ENCODE measurements around the gene RAB8A. TPM values are rescaled to one million over a fixed set of nuclear protein-coding genes. Genes with fewer than 3 reads are reported as not detected.

Gene RAB8A
- total and polyA plus RNA-seq, 9 of the 15 experiments (the other 6 are each of a cell fraction or from before 2014, with no cell fraction given) = 11.2 to 102 (median 53.2) TPM

DNA sequence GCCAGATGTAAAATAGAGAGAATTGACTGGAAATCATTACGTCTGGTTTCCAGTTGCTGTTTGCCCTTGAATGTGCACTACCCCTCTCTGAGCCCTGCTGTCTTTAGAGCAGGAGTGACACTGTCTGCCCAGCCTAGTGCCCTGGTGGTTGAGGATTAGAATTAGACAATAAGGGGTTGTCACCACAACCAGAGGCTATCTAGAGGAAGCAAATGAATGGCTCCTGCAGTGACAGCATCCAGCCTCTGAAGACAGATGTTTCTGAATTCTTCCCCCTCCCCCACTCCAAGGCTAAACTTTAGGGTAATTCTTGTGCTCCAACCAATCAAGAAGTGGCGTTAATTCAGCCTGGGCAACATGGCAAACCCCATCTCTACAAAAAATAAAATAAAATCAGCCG lies 2.0 kb downstream of the RAB8A start (continued):
- TF ChIP-seq CBFA2T3 (IDR thresholded peaks at IDR 0.05) (0 out of 2 replicates have a peak, but pooled peaks have one; percentile 7), RBM25 (IDR thresholded peaks at IDR 0.05; ENCODE audit: low read depth, low read length, severe bottlenecking) (peak; percentile 32), SAFB2 (IDR thresholded peaks at IDR 0.05; ENCODE audit: borderline replicate concordance, low read depth, low read length, severe bottlenecking) (no peak), MYBL2 (IDR thresholded peaks at IDR 0.05; ENCODE audit: low read depth) (no peak), MYBL2 (CRISPR knock-in tag; IDR thresholded peaks at IDR 0.05; ENCODE audit: borderline replicate concordance) (no peak), ZNF77 (CRISPR knock-in tag; IDR thresholded peaks at IDR 0.05) (no peak)
- TF ChIP-seq, protein P1, sequence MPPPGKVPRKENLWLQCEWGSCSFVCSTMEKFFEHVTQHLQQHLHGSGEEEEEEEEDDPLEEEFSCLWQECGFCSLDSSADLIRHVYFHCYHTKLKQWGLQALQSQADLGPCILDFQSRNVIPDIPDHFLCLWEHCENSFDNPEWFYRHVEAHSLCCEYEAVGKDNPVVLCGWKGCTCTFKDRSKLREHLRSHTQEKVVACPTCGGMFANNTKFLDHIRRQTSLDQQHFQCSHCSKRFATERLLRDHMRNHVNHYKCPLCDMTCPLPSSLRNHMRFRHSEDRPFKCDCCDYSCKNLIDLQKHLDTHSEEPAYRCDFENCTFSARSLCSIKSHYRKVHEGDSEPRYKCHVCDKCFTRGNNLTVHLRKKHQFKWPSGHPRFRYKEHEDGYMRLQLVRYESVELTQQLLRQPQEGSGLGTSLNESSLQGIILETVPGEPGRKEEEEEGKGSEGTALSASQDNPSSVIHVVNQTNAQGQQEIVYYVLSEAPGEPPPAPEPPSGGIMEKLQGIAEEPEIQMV (tag; conservative IDR thresholded peaks at IDR 0.05; ENCODE audit: low read depth) = no peak
- TF ChIP-seq, protein P2, sequence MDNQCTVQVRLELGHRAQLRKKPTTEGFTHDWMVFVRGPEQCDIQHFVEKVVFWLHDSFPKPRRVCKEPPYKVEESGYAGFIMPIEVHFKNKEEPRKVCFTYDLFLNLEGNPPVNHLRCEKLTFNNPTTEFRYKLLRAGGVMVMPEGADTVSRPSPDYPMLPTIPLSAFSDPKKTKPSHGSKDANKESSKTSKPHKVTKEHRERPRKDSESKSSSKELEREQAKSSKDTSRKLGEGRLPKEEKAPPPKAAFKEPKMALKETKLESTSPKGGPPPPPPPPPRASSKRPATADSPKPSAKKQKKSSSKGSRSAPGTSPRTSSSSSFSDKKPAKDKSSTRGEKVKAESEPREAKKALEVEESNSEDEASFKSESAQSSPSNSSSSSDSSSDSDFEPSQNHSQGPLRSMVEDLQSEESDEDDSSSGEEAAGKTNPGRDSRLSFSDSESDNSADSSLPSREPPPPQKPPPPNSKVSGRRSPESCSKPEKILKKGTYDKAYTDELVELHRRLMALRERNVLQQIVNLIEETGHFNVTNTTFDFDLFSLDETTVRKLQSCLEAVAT (IDR thresholded peaks at IDR 0.05) = no peak
- TF ChIP-seq, protein P3, sequence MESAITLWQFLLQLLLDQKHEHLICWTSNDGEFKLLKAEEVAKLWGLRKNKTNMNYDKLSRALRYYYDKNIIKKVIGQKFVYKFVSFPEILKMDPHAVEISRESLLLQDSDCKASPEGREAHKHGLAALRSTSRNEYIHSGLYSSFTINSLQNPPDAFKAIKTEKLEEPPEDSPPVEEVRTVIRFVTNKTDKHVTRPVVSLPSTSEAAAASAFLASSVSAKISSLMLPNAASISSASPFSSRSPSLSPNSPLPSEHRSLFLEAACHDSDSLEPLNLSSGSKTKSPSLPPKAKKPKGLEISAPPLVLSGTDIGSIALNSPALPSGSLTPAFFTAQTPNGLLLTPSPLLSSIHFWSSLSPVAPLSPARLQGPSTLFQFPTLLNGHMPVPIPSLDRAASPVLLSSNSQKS (CRISPR knock-in tag; IDR thresholded peaks at IDR 0.05) = no peak
